Measurements from ENCODE around the gene PARM1.
"Not testable (repeated sequence)": the region's sequence is repeated elsewhere in the genome, so short reads cannot be mapped to it uniquely, and the experiment has no call there.

Gene PARM1

DNA sequence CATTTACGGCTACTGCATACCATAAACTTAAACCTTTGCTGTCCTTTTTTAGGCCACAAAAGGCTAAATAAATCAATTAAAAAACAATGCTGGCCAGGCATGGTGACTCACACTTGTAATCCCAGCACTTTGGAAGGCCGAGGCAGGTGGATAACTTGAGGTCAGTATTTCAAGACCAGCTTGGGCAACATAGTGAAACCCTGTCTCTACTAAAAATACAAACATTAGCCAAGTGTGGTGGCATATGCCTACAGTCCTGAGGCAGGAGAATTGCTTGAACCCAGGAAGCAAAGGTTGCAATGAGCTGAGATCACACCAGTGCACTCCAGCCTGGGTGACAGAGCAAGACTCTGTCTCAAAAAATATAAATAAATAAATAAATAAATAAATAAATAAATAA, 61.5 kb downstream of the PARM1 start:
- H3K4me1 ChIP-seq (ENCODE audit: control insufficient read depth, insufficient read depth, low read length); POLR2A ChIA-PET; H3K9me3 ChIP-seq (ENCODE audit: control insufficient read depth, insufficient read depth, low read depth, low read length); H3K4me3 ChIP-seq (ENCODE audit: low read depth, low read length); H3K36me3 ChIP-seq (ENCODE audit: control insufficient read depth in 2 of 2, insufficient read depth in 1 of 2, low read length in 2 of 2); H3K27ac ChIP-seq (ENCODE audit: extremely low read depth, low read depth, low read length): not testable (repeated sequence)
- CTCF ChIA-PET = interaction anchor here (0.7 kb wide), 1 partner anchor 175 kb away, joined by 3 read pairs; no protein-coding TSS in a partner anchor
- TF ChIP-seq ZNF426 (tag by site-specific recombination; IDR thresholded peaks at IDR 0.05) (peak; percentile 22; the same call in 1 of the 2 replicates), ZNF555 (tag by site-specific recombination; conservative IDR thresholded peaks at IDR 0.05) (peak; percentile 25), ZNF394 (tag by site-specific recombination; IDR thresholded peaks at IDR 0.05; ENCODE audit: borderline replicate concordance) (peak; percentile 44; the same call in 1 of the 2 replicates)
- TF ChIP-seq, protein P1, sequence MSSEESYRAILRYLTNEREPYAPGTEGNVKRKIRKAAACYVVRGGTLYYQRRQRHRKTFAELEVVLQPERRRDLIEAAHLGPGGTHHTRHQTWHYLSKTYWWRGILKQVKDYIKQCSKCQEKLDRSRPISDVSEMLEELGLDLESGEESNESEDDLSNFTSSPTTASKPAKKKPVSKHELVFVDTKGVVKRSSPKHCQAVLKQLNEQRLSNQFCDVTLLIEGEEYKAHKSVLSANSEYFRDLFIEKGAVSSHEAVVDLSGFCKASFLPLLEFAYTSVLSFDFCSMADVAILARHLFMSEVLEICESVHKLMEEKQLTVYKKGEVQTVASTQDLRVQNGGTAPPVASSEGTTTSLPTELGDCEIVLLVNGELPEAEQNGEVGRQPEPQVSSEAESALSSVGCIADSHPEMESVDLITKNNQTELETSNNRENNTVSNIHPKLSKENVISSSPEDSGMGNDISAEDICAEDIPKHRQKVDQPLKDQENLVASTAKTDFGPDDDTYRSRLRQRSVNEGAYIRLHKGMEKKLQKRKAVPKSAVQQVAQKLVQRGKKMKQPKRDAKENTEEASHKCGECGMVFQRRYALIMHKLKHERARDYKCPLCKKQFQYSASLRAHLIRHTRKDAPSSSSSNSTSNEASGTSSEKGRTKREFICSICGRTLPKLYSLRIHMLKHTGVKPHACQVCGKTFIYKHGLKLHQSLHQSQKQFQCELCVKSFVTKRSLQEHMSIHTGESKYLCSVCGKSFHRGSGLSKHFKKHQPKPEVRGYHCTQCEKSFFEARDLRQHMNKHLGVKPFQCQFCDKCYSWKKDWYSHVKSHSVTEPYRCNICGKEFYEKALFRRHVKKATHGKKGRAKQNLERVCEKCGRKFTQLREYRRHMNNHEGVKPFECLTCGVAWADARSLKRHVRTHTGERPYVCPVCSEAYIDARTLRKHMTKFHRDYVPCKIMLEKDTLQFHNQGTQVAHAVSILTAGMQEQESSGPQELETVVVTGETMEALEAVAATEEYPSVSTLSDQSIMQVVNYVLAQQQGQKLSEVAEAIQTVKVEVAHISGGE (tag by site-specific recombination; conservative IDR thresholded peaks at IDR 0.05; ENCODE audit: low read depth) = 0 out of 2 replicates have a peak, but pooled peaks have one; percentile 20

DNA sequence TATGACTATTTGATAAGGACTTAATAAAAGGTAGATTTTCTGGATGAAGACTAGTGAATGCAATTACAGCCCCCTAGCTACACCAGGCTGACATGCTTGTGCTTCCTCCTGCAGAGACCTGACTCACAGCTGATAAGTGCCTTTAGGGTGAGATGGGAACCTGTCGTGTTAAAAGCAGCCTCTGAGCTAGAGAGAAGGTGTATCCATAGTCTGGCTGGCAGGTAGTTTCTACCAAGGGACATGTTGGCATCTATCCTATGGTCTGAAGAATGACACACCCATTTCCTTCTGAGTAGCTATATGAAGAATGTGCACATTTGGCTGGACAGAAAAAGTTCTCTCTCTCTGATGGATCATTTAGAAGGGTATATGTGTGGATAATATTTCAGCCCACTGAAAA, 64.1 kb downstream of the PARM1 start:
- Histone ChIP-seq H3K9me3 (ENCODE audit: control insufficient read depth, insufficient read depth, low read depth, low read length) (no peaks in the 10 kb centered on the region), H3K4me1 (ENCODE audit: control insufficient read depth, insufficient read depth, low read length) (no peaks in the 10 kb centered on the region), H3K4me3 (ENCODE audit: low read depth, low read length) (no peak overlapping the region), H3K36me3 (ENCODE audit: control insufficient read depth in 2 of 2, insufficient read depth in 1 of 2, low read length in 2 of 2) (no peaks in the 10 kb centered on the region), H3K27ac (ENCODE audit: extremely low read depth, low read depth, low read length) (no peak overlapping the region)
- CTCF ChIA-PET = no interaction called here
- POLR2A ChIA-PET = no interaction called here
- TF ChIP-seq ZNF776 (tag by site-specific recombination; IDR thresholded peaks at IDR 0.05; ENCODE audit: borderline replicate concordance) (no peak), SP2 (tag by site-specific recombination; IDR thresholded peaks at IDR 0.05) (no peak), ZNF426 (tag by site-specific recombination; IDR thresholded peaks at IDR 0.05) (no peak), ZNF112 (tag by site-specific recombination; IDR thresholded peaks at IDR 0.05) (no peak), ZBTB1 (tag by site-specific recombination; IDR thresholded peaks at IDR 0.05) (no peak), YY2 (tag by site-specific recombination; IDR thresholded peaks at IDR 0.05) (no peak), ZNF10 (tag by site-specific recombination; IDR thresholded peaks at IDR 0.05) (no peak), ZNF157 (tag by site-specific recombination; IDR thresholded peaks at IDR 0.05) (no peak), ZSCAN30 (tag by site-specific recombination; IDR thresholded peaks at IDR 0.05) (no peak), ZNF777 (tag by site-specific recombination; IDR thresholded peaks at IDR 0.05; ENCODE audit: borderline replicate concordance) (no peak), ZNF747 (tag by site-specific recombination; IDR thresholded peaks at IDR 0.05) (no peak), ZNF571 (tag by site-specific recombination; IDR thresholded peaks at IDR 0.05) (no peak), ZNF596 (tag by site-specific recombination; IDR thresholded peaks at IDR 0.05) (no peak), ZNF555 (tag by site-specific recombination; conservative IDR thresholded peaks at IDR 0.05) (no peak), GFI1B (tag by site-specific recombination; IDR thresholded peaks at IDR 0.05) (no peak)
- TF ChIP-seq, protein P2, sequence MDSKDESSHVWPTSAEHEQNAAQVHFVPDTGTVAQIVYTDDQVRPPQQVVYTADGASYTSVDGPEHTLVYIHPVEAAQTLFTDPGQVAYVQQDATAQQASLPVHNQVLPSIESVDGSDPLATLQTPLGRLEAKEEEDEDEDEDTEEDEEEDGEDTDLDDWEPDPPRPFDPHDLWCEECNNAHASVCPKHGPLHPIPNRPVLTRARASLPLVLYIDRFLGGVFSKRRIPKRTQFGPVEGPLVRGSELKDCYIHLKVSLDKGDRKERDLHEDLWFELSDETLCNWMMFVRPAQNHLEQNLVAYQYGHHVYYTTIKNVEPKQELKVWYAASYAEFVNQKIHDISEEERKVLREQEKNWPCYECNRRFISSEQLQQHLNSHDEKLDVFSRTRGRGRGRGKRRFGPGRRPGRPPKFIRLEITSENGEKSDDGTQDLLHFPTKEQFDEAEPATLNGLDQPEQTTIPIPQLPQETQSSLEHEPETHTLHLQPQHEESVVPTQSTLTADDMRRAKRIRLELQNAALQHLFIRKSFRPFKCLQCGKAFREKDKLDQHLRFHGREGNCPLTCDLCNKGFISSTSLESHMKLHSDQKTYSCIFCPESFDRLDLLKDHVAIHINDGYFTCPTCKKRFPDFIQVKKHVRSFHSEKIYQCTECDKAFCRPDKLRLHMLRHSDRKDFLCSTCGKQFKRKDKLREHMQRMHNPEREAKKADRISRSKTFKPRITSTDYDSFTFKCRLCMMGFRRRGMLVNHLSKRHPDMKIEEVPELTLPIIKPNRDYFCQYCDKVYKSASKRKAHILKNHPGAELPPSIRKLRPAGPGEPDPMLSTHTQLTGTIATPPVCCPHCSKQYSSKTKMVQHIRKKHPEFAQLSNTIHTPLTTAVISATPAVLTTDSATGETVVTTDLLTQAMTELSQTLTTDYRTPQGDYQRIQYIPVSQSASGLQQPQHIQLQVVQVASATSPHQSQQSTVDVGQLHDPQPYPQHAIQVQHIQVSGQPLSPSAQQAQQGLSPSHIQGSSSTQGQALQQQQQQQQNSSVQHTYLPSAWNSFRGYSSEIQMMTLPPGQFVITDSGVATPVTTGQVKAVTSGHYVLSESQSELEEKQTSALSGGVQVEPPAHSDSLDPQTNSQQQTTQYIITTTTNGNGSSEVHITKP (tag by site-specific recombination; IDR thresholded peaks at IDR 0.05) = no peak
- TF ChIP-seq, protein P3, sequence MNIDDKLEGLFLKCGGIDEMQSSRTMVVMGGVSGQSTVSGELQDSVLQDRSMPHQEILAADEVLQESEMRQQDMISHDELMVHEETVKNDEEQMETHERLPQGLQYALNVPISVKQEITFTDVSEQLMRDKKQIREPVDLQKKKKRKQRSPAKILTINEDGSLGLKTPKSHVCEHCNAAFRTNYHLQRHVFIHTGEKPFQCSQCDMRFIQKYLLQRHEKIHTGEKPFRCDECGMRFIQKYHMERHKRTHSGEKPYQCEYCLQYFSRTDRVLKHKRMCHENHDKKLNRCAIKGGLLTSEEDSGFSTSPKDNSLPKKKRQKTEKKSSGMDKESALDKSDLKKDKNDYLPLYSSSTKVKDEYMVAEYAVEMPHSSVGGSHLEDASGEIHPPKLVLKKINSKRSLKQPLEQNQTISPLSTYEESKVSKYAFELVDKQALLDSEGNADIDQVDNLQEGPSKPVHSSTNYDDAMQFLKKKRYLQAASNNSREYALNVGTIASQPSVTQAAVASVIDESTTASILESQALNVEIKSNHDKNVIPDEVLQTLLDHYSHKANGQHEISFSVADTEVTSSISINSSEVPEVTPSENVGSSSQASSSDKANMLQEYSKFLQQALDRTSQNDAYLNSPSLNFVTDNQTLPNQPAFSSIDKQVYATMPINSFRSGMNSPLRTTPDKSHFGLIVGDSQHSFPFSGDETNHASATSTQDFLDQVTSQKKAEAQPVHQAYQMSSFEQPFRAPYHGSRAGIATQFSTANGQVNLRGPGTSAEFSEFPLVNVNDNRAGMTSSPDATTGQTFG (tag by site-specific recombination; IDR thresholded peaks at IDR 0.05; ENCODE audit: borderline replicate concordance) = no peak
- TF ChIP-seq, protein P4, sequence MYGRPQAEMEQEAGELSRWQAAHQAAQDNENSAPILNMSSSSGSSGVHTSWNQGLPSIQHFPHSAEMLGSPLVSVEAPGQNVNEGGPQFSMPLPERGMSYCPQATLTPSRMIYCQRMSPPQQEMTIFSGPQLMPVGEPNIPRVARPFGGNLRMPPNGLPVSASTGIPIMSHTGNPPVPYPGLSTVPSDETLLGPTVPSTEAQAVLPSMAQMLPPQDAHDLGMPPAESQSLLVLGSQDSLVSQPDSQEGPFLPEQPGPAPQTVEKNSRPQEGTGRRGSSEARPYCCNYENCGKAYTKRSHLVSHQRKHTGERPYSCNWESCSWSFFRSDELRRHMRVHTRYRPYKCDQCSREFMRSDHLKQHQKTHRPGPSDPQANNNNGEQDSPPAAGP (tag by site-specific recombination; IDR thresholded peaks at IDR 0.05) = no peak
- TF ChIP-seq, protein P5, sequence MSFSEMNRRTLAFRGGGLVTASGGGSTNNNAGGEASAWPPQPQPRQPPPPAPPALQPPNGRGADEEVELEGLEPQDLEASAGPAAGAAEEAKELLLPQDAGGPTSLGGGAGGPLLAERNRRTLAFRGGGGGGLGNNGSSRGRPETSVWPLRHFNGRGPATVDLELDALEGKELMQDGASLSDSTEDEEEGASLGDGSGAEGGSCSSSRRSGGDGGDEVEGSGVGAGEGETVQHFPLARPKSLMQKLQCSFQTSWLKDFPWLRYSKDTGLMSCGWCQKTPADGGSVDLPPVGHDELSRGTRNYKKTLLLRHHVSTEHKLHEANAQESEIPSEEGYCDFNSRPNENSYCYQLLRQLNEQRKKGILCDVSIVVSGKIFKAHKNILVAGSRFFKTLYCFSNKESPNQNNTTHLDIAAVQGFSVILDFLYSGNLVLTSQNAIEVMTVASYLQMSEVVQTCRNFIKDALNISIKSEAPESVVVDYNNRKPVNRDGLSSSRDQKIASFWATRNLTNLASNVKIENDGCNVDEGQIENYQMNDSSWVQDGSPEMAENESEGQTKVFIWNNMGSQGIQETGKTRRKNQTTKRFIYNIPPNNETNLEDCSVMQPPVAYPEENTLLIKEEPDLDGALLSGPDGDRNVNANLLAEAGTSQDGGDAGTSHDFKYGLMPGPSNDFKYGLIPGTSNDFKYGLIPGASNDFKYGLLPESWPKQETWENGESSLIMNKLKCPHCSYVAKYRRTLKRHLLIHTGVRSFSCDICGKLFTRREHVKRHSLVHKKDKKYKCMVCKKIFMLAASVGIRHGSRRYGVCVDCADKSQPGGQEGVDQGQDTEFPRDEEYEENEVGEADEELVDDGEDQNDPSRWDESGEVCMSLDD (tag by site-specific recombination; IDR thresholded peaks at IDR 0.05) = no peak
